ENCODE measurements around the gene CERS1. TPM values are rescaled to one million over a fixed set of nuclear protein-coding genes. Genes with fewer than 3 reads are reported as not detected.
A peak's percentile ranks its signal among the peaks of the same experiment; 100 is the strongest.

CERS1 gene
- total RNA-seq, 2 experiments from 2014 or later: not detected

GRCh38 chr19:18883526-18884304, 12.2 kb downstream of the CERS1 start:
- CTCF ChIA-PET: no interaction called here

GRCh38 chr19:18881491-18881890, 14.5 kb downstream of the CERS1 start:
- CTCF ChIA-PET: no interaction called here
- H3K27ac Mint-ChIP-seq: no peak overlapping the region
- H3K36me3 Mint-ChIP-seq (ENCODE audit: low read depth): no peaks in the 10 kb centered on the region
- no peaks in the 10 kb centered on the region for H3K9me3 Mint-ChIP-seq
- no peak overlapping the region for H3K4me3 Mint-ChIP-seq
- no peaks in the 10 kb centered on the region for H3K4me1 Mint-ChIP-seq
- no peak for DNase-seq
- POLR2A ChIA-PET: no interaction called here
- H3K27me3 Mint-ChIP-seq: no peaks in the 10 kb centered on the region

More at GRCh38 chr19:18883526-18884304, 12.2 kb downstream of the CERS1 start:
- no peak for DNase-seq
- no peaks in the 10 kb centered on the region for H3K36me3 Mint-ChIP-seq (ENCODE audit: low read depth)
- no peaks in the 10 kb centered on the region for H3K27me3 Mint-ChIP-seq
- no peak overlapping the region for H3K27ac Mint-ChIP-seq
- H3K4me3 Mint-ChIP-seq: no peak overlapping the region
- H3K9me3 Mint-ChIP-seq: no peaks in the 10 kb centered on the region
- POLR2A ChIA-PET: no interaction called here
- no peaks in the 10 kb centered on the region for H3K4me1 Mint-ChIP-seq

- Mint-ChIP-seq H3K27me3 (no peaks in the 10 kb centered on the region), H3K4me3 (no peak overlapping the region), H3K27ac (no peak overlapping the region), H3K4me1 (no peaks in the 10 kb centered on the region), H3K9me3 (no peaks in the 10 kb centered on the region), H3K36me3 (ENCODE audit: low read depth) (no peaks in the 10 kb centered on the region)
- ChIA-PET CTCF (no interaction called here), POLR2A (no interaction called here)
- peak; percentile 38 for DNase-seq
These were observed 16.2 kb downstream of the CERS1 start for GRCh38 chr19:18879579-18880373.

GRCh38 chr19:18878858-18879578, 16.9 kb downstream of the CERS1 start:
- no peaks in the 10 kb centered on the region for H3K27me3 Mint-ChIP-seq
- DNase-seq: no peak
- no peak overlapping the region for H3K27ac Mint-ChIP-seq
- ChIA-PET CTCF (interaction anchor here (1.7 kb wide), 1 partner anchor 12 kb away, joined by 4 read pairs; no protein-coding TSS in a partner anchor), POLR2A (no interaction called here)
- H3K4me3 Mint-ChIP-seq: no peak overlapping the region
- H3K4me1 Mint-ChIP-seq: no peaks in the 10 kb centered on the region
- H3K36me3 Mint-ChIP-seq (ENCODE audit: low read depth): no peaks in the 10 kb centered on the region
- no peaks in the 10 kb centered on the region for H3K9me3 Mint-ChIP-seq

DNA sequence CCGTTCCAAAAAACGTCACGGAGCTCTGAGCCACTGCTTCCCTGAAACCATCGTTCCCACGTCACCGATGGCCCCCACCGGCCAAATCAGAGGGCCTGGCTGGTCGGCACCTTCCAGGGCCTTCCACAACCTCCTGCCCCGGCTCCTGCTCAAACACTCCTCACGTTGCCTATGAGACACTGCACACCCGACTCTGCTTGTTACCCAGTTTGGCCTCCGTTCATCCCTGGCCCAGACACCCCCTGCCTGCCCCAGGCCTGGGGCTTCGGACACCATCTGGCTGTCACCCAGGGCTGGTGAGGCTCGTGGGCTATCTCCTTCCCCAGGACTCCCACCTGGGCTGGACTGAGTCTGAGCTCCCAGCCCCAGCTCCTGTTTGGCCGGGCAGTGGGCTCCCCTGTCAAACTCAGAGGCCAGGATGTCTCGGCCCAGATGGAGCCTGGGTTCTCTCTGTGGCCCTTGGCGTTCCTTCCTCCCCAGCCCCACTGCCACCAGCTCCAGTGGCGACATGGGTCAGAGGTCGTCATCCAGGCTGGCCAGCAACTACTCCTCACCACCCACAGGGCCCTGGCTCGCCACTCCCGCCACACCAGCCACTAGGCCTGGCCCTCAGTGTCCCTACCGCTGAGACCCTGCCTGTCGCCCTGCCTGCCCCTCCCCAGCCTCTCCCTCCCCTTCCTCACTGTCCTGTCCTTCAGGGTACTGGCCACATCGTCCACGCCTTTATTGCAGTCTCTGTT, 17.7 kb downstream of the CERS1 start:
- Mint-ChIP-seq H3K27me3 (no peaks in the 10 kb centered on the region), H3K4me3 (no peak overlapping the region)
- CTCF ChIA-PET: interaction anchor here (1.7 kb wide), 1 partner anchor 11 kb away, joined by 4 read pairs; no protein-coding TSS in a partner anchor

DNA sequence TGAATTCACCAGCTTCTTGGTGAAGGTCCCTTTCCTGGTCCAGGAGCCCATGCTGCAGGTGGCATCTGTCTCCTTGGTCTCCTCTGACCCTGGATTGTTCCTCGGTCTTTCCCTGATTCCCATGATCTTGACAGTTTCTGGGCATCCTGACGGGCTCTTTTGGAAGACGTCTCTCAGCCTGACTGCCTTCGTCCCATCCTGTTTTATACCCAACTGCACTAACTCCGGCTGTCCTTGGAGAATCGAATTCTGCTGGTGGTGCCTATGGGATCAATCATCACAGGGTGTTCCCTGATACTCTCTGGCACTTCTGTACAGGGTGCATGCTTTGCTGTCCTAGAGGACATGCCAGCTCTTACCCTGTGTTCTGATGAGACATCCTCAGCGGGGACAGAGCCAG, 19.1 kb downstream of the CERS1 start:
- Mint-ChIP-seq H3K4me3 (no peak overlapping the region), H3K9me3 (no peaks in the 10 kb centered on the region), H3K4me1 (no peaks in the 10 kb centered on the region), H3K36me3 (ENCODE audit: low read depth) (no peaks in the 10 kb centered on the region), H3K27me3 (no peaks in the 10 kb centered on the region), H3K27ac (no peak overlapping the region)
- ChIA-PET POLR2A (interaction anchor here (0.6 kb wide), 1 partner anchor 25 kb away, joined by 3 read pairs; no protein-coding TSS in a partner anchor), CTCF (interaction anchor here (1.7 kb wide), 1 partner anchor 30 kb away, joined by 3 read pairs; no protein-coding TSS in a partner anchor)
- DNase-seq: no peak

More for the DNA sequence above, 17.7 kb downstream of the CERS1 start:
- H3K27ac Mint-ChIP-seq: no peak overlapping the region
- DNase-seq: no peak
- H3K4me1 Mint-ChIP-seq: no peaks in the 10 kb centered on the region
- POLR2A ChIA-PET: no interaction called here
- no peaks in the 10 kb centered on the region for H3K36me3 Mint-ChIP-seq (ENCODE audit: low read depth)
- H3K9me3 Mint-ChIP-seq: no peaks in the 10 kb centered on the region

GRCh38 chr19:18875726-18876125, 20.2 kb downstream of the CERS1 start:
- H3K27ac Mint-ChIP-seq: no peak overlapping the region
- H3K4me3 Mint-ChIP-seq: no peak overlapping the region
- no peaks in the 10 kb centered on the region for H3K4me1 Mint-ChIP-seq
- POLR2A ChIA-PET: no interaction called here
- CTCF ChIA-PET: interaction anchor here (1.7 kb wide), 1 partner anchor 29 kb away, joined by 3 read pairs; no protein-coding TSS in a partner anchor
- no peak for DNase-seq
- no peaks in the 10 kb centered on the region for H3K36me3 Mint-ChIP-seq (ENCODE audit: low read depth)
- H3K27me3 Mint-ChIP-seq: peaks cover 3% of the 10 kb centered on the region
- no peaks in the 10 kb centered on the region for H3K9me3 Mint-ChIP-seq

- Mint-ChIP-seq H3K36me3 (ENCODE audit: low read depth) (peaks cover 18% of the 10 kb centered on the region), H3K4me1 (no peaks in the 10 kb centered on the region), H3K27ac (no peak overlapping the region), H3K27me3 (peaks cover 3% of the 10 kb centered on the region), H3K4me3 (no peak overlapping the region), H3K9me3 (no peaks in the 10 kb centered on the region)
- ChIA-PET CTCF (interaction anchor here (1.1 kb wide), 1 partner anchor 421 kb away, joined by 4 read pairs; no protein-coding TSS in a partner anchor), POLR2A (interaction anchor here (0.7 kb wide), 1 partner anchor 86 kb away, joined by 3 read pairs; no protein-coding TSS in a partner anchor)
- DNase-seq: no peak
These were observed 24.4 kb downstream of the CERS1 start for GRCh38 chr19:18871543-18871942.

DNA sequence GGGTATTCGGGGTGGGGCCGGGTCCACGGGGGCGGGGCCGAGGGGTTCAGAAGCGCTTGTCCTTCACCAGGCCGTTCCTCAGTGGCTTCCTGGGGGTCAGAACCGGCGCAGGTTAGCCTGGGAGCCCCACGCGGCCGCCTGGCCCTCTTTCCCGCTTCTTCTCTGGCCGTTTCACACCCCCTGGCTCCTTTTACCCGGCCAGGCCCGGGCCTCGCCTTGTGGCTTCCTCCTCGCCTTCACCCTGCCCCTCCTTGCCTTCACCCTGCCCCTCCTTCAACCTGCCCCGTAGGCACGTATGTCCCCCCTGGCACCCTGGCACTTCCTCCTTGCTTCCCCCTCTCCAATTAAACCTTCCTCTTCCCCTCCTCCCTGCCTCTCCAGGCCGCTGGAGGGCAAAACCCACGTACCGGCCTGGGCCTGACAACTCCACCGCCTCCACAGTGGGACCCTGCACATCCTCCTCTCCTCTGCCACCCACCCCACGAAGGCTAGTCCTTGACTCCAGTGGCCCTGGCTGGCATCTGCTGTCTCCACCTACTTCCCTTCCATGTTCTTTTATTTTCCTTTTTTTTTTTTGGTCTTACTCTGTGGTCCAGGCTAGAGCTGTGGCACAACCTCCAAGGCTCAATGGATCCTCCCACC, 25.3 kb downstream of the CERS1 start:
- Mint-ChIP-seq H3K9me3 (no peaks in the 10 kb centered on the region), H3K4me3 (no peak overlapping the region), H3K36me3 (ENCODE audit: low read depth) (peaks cover 25% of the 10 kb centered on the region), H3K27ac (no peak overlapping the region), H3K4me1 (peaks cover 1% of the 10 kb centered on the region), H3K27me3 (peaks cover 3% of the 10 kb centered on the region)
- DNase-seq: no peak
- ChIA-PET CTCF (interaction anchor here (1.1 kb wide), 1 partner anchor 420 kb away, joined by 4 read pairs; no protein-coding TSS in a partner anchor), POLR2A (interaction anchor here (0.7 kb wide), 1 partner anchor 87 kb away, joined by 3 read pairs; no protein-coding TSS in a partner anchor)

GRCh38 chr19:18869781-18870530, 26.0 kb downstream of the CERS1 start:
- Mint-ChIP-seq H3K27ac (no peak overlapping the region), H3K4me1 (peaks cover 1% of the 10 kb centered on the region), H3K36me3 (ENCODE audit: low read depth) (peaks cover 32% of the 10 kb centered on the region), H3K27me3 (peaks cover 3% of the 10 kb centered on the region), H3K4me3 (no peak overlapping the region), H3K9me3 (no peaks in the 10 kb centered on the region)
- POLR2A ChIA-PET: no interaction called here
- DNase-seq: no peak
- CTCF ChIA-PET: no interaction called here

DNA sequence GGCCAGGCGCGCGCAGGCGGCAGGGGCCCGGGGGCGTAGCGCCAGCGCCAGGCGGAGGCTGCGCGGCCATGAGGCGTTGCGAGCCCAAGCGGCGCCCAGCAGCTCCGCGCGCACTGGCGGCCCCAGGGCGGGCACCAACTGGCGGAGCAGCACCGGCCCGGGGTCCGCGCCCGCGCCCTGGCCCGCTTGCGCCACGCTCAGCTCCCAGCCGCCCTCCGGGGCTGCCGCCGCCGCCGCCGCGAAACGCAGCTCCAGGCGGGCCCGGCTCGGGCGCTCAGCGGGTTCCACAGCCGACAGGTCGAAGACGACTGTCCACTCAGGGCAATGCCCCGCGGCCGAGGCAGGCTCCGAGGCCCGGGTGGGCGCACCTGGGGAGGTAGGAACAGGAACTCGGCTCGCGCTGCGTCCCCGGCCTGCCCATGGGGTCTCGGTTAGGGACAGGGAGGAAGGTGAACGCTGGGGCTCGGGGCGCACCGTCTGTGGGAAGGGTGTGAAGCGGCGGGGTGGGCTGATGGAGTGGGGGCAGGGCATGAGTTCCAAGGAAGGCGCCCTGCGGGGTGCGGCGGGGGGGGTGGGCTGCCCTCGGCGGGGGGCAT, 26.8 kb downstream of the CERS1 start:
- no peak for DNase-seq
- H3K27me3 Mint-ChIP-seq: peaks cover 3% of the 10 kb centered on the region
- H3K4me3 Mint-ChIP-seq: no peak overlapping the region
- H3K9me3 Mint-ChIP-seq: no peaks in the 10 kb centered on the region
- H3K36me3 Mint-ChIP-seq (ENCODE audit: low read depth): peaks cover 38% of the 10 kb centered on the region
- no peak overlapping the region for H3K27ac Mint-ChIP-seq
- peaks cover 1% of the 10 kb centered on the region for H3K4me1 Mint-ChIP-seq
- ChIA-PET POLR2A (no interaction called here), CTCF (no interaction called here)
